ENCODE measurements around the gene SHISAL1. TPM values are rescaled to one million over a fixed set of nuclear protein-coding genes. Genes with fewer than 3 reads are reported as not detected.

Gene SHISAL1
- total RNA-seq, 1 donor from 2014 or later = 3.2 TPM

- Mint-ChIP-seq H3K27me3 (ENCODE audit: unreplicated experiment) (peaks cover 5% of the 10 kb centered on the region), H3K9me3 (ENCODE audit: unreplicated experiment) (peaks cover 4% of the 10 kb centered on the region), H3K36me3 (ENCODE audit: unreplicated experiment) (peaks cover 5% of the 10 kb centered on the region), H3K27ac (ENCODE audit: unreplicated experiment) (no peak overlapping the region), H3K4me1 (ENCODE audit: low read depth, unreplicated experiment) (peaks cover 11% of the 10 kb centered on the region), H3K4me3 (ENCODE audit: unreplicated experiment) (no peak overlapping the region)
- no peak for TF ChIP-seq CTCF (IDR thresholded peaks at IDR 0.05; ENCODE audit: partially characterized antibody, unreplicated experiment)
- DNase-seq = no peak
Observed at GRCh38 chr22:44269757-44270555, 42.8 kb downstream of the SHISAL1 start.

- peaks cover 11% of the 10 kb centered on the region for H3K4me1 Mint-ChIP-seq (ENCODE audit: low read depth, unreplicated experiment)
Observed at GRCh38 chr22:44269117-44269498, 43.6 kb downstream of the SHISAL1 start.

GRCh38 chr22:44268431-44269116 is 44.2 kb downstream of the SHISAL1 start:
- Mint-ChIP-seq H3K4me1 (ENCODE audit: low read depth, unreplicated experiment) (peaks cover 11% of the 10 kb centered on the region), H3K36me3 (ENCODE audit: unreplicated experiment) (peaks cover 8% of the 10 kb centered on the region), H3K27ac (ENCODE audit: unreplicated experiment) (no peak overlapping the region), H3K27me3 (ENCODE audit: unreplicated experiment) (peaks cover 5% of the 10 kb centered on the region), H3K9me3 (ENCODE audit: unreplicated experiment) (peaks cover 4% of the 10 kb centered on the region), H3K4me3 (ENCODE audit: unreplicated experiment) (no peak overlapping the region)
- no peak for DNase-seq
- TF ChIP-seq CTCF (IDR thresholded peaks at IDR 0.05; ENCODE audit: partially characterized antibody, unreplicated experiment) = no peak

More at GRCh38 chr22:44269117-44269498, 43.6 kb downstream of the SHISAL1 start:
- no peak overlapping the region for H3K4me3 Mint-ChIP-seq (ENCODE audit: unreplicated experiment)
- no peak for DNase-seq
- no peak for TF ChIP-seq CTCF (IDR thresholded peaks at IDR 0.05; ENCODE audit: partially characterized antibody, unreplicated experiment)
- no peak overlapping the region for H3K27ac Mint-ChIP-seq (ENCODE audit: unreplicated experiment)
- peaks cover 8% of the 10 kb centered on the region for H3K36me3 Mint-ChIP-seq (ENCODE audit: unreplicated experiment)
- H3K9me3 Mint-ChIP-seq (ENCODE audit: unreplicated experiment) = peaks cover 4% of the 10 kb centered on the region
- peaks cover 5% of the 10 kb centered on the region for H3K27me3 Mint-ChIP-seq (ENCODE audit: unreplicated experiment)

GRCh38 chr22:44267856-44268255 is 44.9 kb downstream of the SHISAL1 start:
- H3K27ac Mint-ChIP-seq (ENCODE audit: unreplicated experiment) = no peak overlapping the region
- peaks cover 5% of the 10 kb centered on the region for H3K27me3 Mint-ChIP-seq (ENCODE audit: unreplicated experiment)
- H3K36me3 Mint-ChIP-seq (ENCODE audit: unreplicated experiment) = peaks cover 8% of the 10 kb centered on the region
- TF ChIP-seq CTCF (IDR thresholded peaks at IDR 0.05; ENCODE audit: partially characterized antibody, unreplicated experiment) = no peak
- peaks cover 5% of the 10 kb centered on the region for H3K9me3 Mint-ChIP-seq (ENCODE audit: unreplicated experiment)
- H3K4me1 Mint-ChIP-seq (ENCODE audit: low read depth, unreplicated experiment) = peaks cover 9% of the 10 kb centered on the region
- no peak for DNase-seq
- no peak overlapping the region for H3K4me3 Mint-ChIP-seq (ENCODE audit: unreplicated experiment)

Data from glutamatergic neuron (in vitro differentiated cells).